Measurements from ENCODE around the gene RANBP3. TPM values are rescaled to one million over a fixed set of nuclear protein-coding genes. Genes with fewer than 3 reads are reported as not detected.
A peak's percentile ranks its signal among the peaks of the same experiment; 100 is the strongest.

RANBP3 gene
- total RNA-seq, 1 donor from 2014 or later, result 76.6 TPM

GRCh38 chr19:5957170-5957569, 20.8 kb downstream of the RANBP3 start:
- no peak for DNase-seq
- no peak for ATAC-seq
- intact Hi-C loops (cut with micrococcal nuclease), result no loop called here

- intact Hi-C loops (cut with micrococcal nuclease), result no loop called here
- DNase-seq, result no peak
- no peak for ATAC-seq
Measured at GRCh38 chr19:5956728-5957127, 21.2 kb downstream of the RANBP3 start.

- DNase-seq (no peak), ATAC-seq (no peak)
- intact Hi-C loops (cut with micrococcal nuclease), result no loop called here
Measured at GRCh38 chr19:5956323-5956722, 21.6 kb downstream of the RANBP3 start.

- DNase-seq (no peak), ATAC-seq (no peak)
- intact Hi-C loops (cut with micrococcal nuclease), result no loop called here
Measured at GRCh38 chr19:5955636-5955935, 22.4 kb downstream of the RANBP3 start.

- ATAC-seq, result no peak
- no peak for DNase-seq
- intact Hi-C loops (cut with micrococcal nuclease), result no loop called here
Measured at GRCh38 chr19:5954293-5954692, 23.6 kb downstream of the RANBP3 start.

GRCh38 chr19:5953680-5954213, 24.2 kb downstream of the RANBP3 start:
- ATAC-seq (peak; percentile 4), DNase-seq (no peak)
- intact Hi-C loops (cut with micrococcal nuclease), result no loop called here

GRCh38 chr19:5953030-5953589, 24.8 kb downstream of the RANBP3 start:
- DNase-seq, result no peak
- intact Hi-C loops (cut with micrococcal nuclease), result no loop called here
- no peak for ATAC-seq

GRCh38 chr19:5952193-5953029, 25.5 kb downstream of the RANBP3 start:
- DNase-seq (no peak), ATAC-seq (no peak)
- intact Hi-C loops (cut with micrococcal nuclease), result no loop called here

- intact Hi-C loops (cut with micrococcal nuclease), result no loop called here
- ATAC-seq (peak; percentile 4), DNase-seq (no peak)
Measured at GRCh38 chr19:5951338-5951861, 26.5 kb downstream of the RANBP3 start.

GRCh38 chr19:5950741-5951140, 27.2 kb downstream of the RANBP3 start:
- intact Hi-C loops (cut with micrococcal nuclease), result no loop called here
- ATAC-seq, result no peak
- no peak for DNase-seq

GRCh38 chr19:5949792-5950305, 28.1 kb downstream of the RANBP3 start:
- intact Hi-C loops (cut with micrococcal nuclease), result no loop called here
- ATAC-seq (peak; percentile 48), DNase-seq (peak; percentile 79)

GRCh38 chr19:5948752-5949564, 29.0 kb downstream of the RANBP3 start:
- ATAC-seq, result peak; percentile 21
- intact Hi-C loops (cut with micrococcal nuclease), result no loop called here
- DNase-seq, result no peak

- DNase-seq (peak; percentile 80), ATAC-seq (peak; percentile 56)
- intact Hi-C loops (cut with micrococcal nuclease), result no loop called here
Measured at GRCh38 chr19:5947435-5947834, 30.5 kb downstream of the RANBP3 start.

- ATAC-seq (no peak), DNase-seq (peak; percentile 18)
- intact Hi-C loops (cut with micrococcal nuclease), result no loop called here
Measured at GRCh38 chr19:5943623-5944022, 34.3 kb downstream of the RANBP3 start.

GRCh38 chr19:5943045-5943444, 34.9 kb downstream of the RANBP3 start:
- ATAC-seq (no peak), DNase-seq (peak; percentile 28)
- intact Hi-C loops (cut with micrococcal nuclease), result no loop called here

GRCh38 chr19:5941673-5942072, 36.3 kb downstream of the RANBP3 start:
- ATAC-seq (no peak), DNase-seq (no peak)
- intact Hi-C loops (cut with micrococcal nuclease), result no loop called here

GRCh38 chr19:5940260-5941208, 37.4 kb downstream of the RANBP3 start:
- ATAC-seq, result peak; percentile 61
- DNase-seq, result no peak

GRCh38 chr19:5937550-5937949, 40.4 kb downstream of the RANBP3 start:
- no peak for DNase-seq
- intact Hi-C loops (cut with micrococcal nuclease), result no loop called here
- ATAC-seq, result no peak

More at GRCh38 chr19:5940260-5941208, 37.4 kb downstream of the RANBP3 start:
- intact Hi-C loops (cut with micrococcal nuclease), result no loop called here

- intact Hi-C loops (cut with micrococcal nuclease), result no loop called here
- DNase-seq (no peak), ATAC-seq (no peak)
Measured at GRCh38 chr19:5936292-5936592, 41.7 kb downstream of the RANBP3 start.
